Endothelial cell of umbilical vein (primary cell): ENCODE results near the gene HOXD3. TPM values are rescaled to one million over a fixed set of nuclear protein-coding genes. Genes with fewer than 3 reads are reported as not detected.

ENCODE experiments used
- BruUV-seq: library from RNA; stranded (reverse); fragments of 400-500 nt; replicated peaks from 2 replicates; lab custom pipeline; 2021; lab: Mats Ljungman, UMichigan
- CTCF ChIA-PET: fragments of 300-600, 350-600 bp; sonication (Branson Sonifier 250); formaldehyde crosslinking; loops from one replicate; lab custom pipeline; 2021; ENCODE audit warnings: antibody characterized with exemption, inconsistent platforms; lab: Charles Lee
- POLR2A ChIA-PET: fragments of 300-600, 350-600 bp; sonication (Branson Sonifier 250); formaldehyde crosslinking; loops from one replicate; lab custom pipeline; 2021; ENCODE audit warnings: antibody characterized with exemption, inconsistent platforms; lab: Charles Lee
- DNase-seq: peaks from one replicate; pipeline ENCODE4 v3.0.0-alpha.2; 2011; ENCODE audit warnings: low read depth, low spot score
- FAIRE-seq: peaks from 2 replicates; lab custom pipeline; 2011; peaks lifted over from hg19 to GRCh38; lab: Jason Lieb, UNC
- H2AFZ ChIP-seq: 2 replicates; pipeline ENCODE4 v1.6.0; 2012; ENCODE audit warnings: low read depth, low read length, control low read depth, inconsistent platforms
- H3K27ac ChIP-seq: 2 replicates; pipeline ENCODE4 v1.5.1; 2011; ENCODE audit warnings: low read depth, mild to moderate bottlenecking, control low read depth, low read length, moderate library complexity; ENCODE audit not compliant: insufficient read depth
- H3K27me3 ChIP-seq, 2 experiments: 2 replicates each; pipeline versions ENCODE4 v1.6.0 to v1.6.1; 2011; ENCODE audit warnings: low read length in 2 of 2, mixed read lengths in 1 of 2; ENCODE audit not compliant: control insufficient read depth in 2 of 2, insufficient read depth in 2 of 2
- H3K36me3 ChIP-seq, 2 experiments: 2 replicates in 1 of 2; 3 replicates in 1 of 2; pipeline ENCODE4 v1.5.1; 2011; ENCODE audit warnings: low read length in 2 of 2, mild to moderate bottlenecking in 1 of 2, moderate library complexity in 1 of 2; ENCODE audit not compliant: control insufficient read depth in 2 of 2, insufficient read depth in 2 of 2; ENCODE audit errors: extremely low read depth in 1 of 2
- H3K4me1 ChIP-seq: 3 replicates; pipeline ENCODE4 v1.5.1; 2011; ENCODE audit warnings: mild to moderate bottlenecking, low read length; ENCODE audit not compliant: control insufficient read depth, insufficient read depth; ENCODE audit errors: extremely low read depth
- H3K4me2 ChIP-seq: 2 replicates; pipeline ENCODE4 v1.6.1; 2011; ENCODE audit warnings: low read length, control low read depth, mixed read lengths; ENCODE audit not compliant: insufficient read depth
- H3K4me3 ChIP-seq, 3 experiments: fragments of 200-600 bp in 1 of 3; sonication (generic), shearing (Covaris generic) in 1 of 3; replicated peaks in 1 of 3; 2 replicates each; pipeline ENCODE4 v1.5.1; 2011 to 2016; ENCODE audit warnings: control low read depth in 3 of 3, low read length in 3 of 3, mild to moderate bottlenecking in 2 of 3, inconsistent platforms in 1 of 3, low read depth in 1 of 3, moderate library complexity in 1 of 3; ENCODE audit not compliant: insufficient read depth in 1 of 3
- H3K79me2 ChIP-seq: 2 replicates; pipeline ENCODE4 v1.6.0; 2012; ENCODE audit warnings: low read length, inconsistent platforms; ENCODE audit not compliant: control insufficient read depth, insufficient read depth
- H3K9ac ChIP-seq: replicated peaks from 2 replicates; pipeline ENCODE3; 2011; ENCODE audit warnings: low read length, control low read depth; ENCODE audit not compliant: insufficient read depth; ENCODE audit errors: extremely low read depth
- H3K9me1 ChIP-seq: replicated peaks from 3 replicates; pipeline ENCODE4 v1.6.0; 2011; ENCODE audit warnings: mild to moderate bottlenecking, low read length; ENCODE audit not compliant: control insufficient read depth, insufficient read depth; ENCODE audit errors: extremely low read depth
- H3K9me3 ChIP-seq: replicated peaks from 2 replicates; pipeline ENCODE4 v1.5.1; 2012; ENCODE audit warnings: low read length, inconsistent platforms; ENCODE audit not compliant: control insufficient read depth, insufficient read depth
- H4K20me1 ChIP-seq: replicated peaks from 2 replicates; pipeline ENCODE3; 2011; ENCODE audit warnings: mild to moderate bottlenecking, low read length; ENCODE audit not compliant: control insufficient read depth, insufficient read depth; ENCODE audit errors: extremely low read depth
- GATA2 ChIP-seq: IDR thresholded peaks from 2 replicates; pipeline ENCODE4 v1.7.0; 2011; ENCODE audit warnings: low read depth, mild to moderate bottlenecking, moderate library complexity, mixed read lengths, low read length; ENCODE audit not compliant: insufficient read length, insufficient read depth
- MYC ChIP-seq: IDR thresholded peaks from one replicate; pipeline ENCODE4 v1.6.1; 2011; ENCODE audit warnings: mild to moderate bottlenecking, low read depth, low read length
- POLR2AphosphoS5 ChIP-seq: IDR thresholded peaks from 2 replicates; pipeline ENCODE4 v1.6.1; 2012; ENCODE audit warnings: low read depth, mild to moderate bottlenecking, control low read depth, low read length, moderate library complexity; ENCODE audit not compliant: insufficient read depth
- dilution Hi-C: fragments of 300-500 bp; cut with MboI; formaldehyde crosslinking; loops from one replicate; pipeline ENCODE4 v1.15.0; 2019; ENCODE audit warnings: low sequenced_read_pairs; ENCODE audit not compliant: extremely low pct_ligation_motif_present
- intact Hi-C: fragments of 100-400 bp; cut with micrococcal nuclease; formaldehyde crosslinking; loops from one replicate; pipeline ENCODE4 v1.10.0; 2022
- polyA plus RNA-seq, 4 experiments: library from polyadenylated mRNA; depleted of rRNA in 3 of 4; stranded (reverse) in 3 of 4; unstranded in 1 of 4; fragments of >200 nt; gene quantifications; 2 replicates each; pipeline versions ENCODE4 v1.2.1 to v1.2.3, GENCODE V29; 2011 to 2012; ENCODE audit warnings: missing spikeins in 1 of 4
- total RNA-seq: library from RNA; stranded (reverse); gene quantifications from 2 replicates; pipeline ENCODE4 v1.2.3, GENCODE V29; 2021
- TF ChIP-seq, protein P1 (sequence below), 2 donors: IDR thresholded peaks; 1 replicate in 1 of 2; 2 replicates in 1 of 2; pipeline ENCODE4 v1.5.1; 2011; ENCODE audit warnings: low read length in 2 of 2, mild to moderate bottlenecking in 2 of 2, moderate library complexity in 2 of 2, control low read depth in 1 of 2, inconsistent platforms in 1 of 2, low read depth in 1 of 2; ENCODE audit not compliant: insufficient read depth in 1 of 2; ENCODE audit errors: extremely low read depth in 1 of 2
- TF ChIP-seq, protein P2 (sequence below): IDR thresholded peaks from 2 replicates; pipeline ENCODE4 v1.6.1; 2011; ENCODE audit not compliant: insufficient read depth, insufficient read length

The HOXD3 gene
- total and polyA plus RNA-seq, 2 donors (not counting 3 experiments of a cell fraction or from before 2014, with no cell fraction given): 2.9 to 20.9 TPM

DNA sequence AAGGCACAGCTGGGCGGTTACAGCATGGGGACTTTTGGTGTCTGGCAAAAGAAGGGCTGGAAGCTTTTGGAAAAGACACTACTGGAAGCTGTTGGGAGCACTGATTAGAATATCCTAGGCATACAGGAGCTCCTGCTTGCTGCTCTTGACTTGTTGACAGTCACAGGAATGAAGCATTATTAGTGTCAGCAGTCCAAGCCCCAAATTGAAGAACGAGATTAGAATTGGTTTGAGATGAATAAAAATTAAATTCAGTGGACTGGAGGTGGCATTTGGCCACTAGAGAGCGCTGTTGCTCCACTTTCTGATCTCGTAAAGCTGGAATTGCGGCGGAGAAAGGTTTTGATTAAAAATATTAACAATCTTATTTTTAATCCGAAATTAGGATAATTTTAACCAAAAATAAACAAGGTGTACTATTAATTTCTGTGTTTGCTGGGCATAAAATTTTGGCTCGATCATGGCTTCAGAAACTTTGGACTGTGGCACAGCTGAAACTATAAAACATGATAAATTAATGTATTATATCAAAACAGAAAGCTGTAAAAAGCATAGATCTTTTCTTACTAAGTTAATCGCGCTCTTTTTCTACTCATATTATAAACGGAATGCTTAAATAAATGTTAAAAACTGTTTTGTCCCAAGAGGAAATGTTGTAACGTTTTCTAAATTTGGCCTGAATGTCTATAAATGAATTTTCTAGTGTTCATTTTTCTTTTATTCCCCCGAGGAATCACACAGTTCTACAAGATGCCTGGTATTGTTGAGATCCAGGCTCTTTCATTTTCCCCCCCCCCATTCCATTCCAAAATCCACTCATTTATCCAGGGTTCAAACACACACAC lies 30.0 kb upstream of the HOXD3 start:
- Histone ChIP-seq H3K9ac (peak overlapping the region; percentile 30), H3K9me1 (no peaks in the 10 kb centered on the region), H3K36me3 (no peaks in the 10 kb centered on the region), H3K9me3 (no peaks in the 10 kb centered on the region), H3K4me2 (peak overlapping the region; percentile 86), H3K27me3 (peaks cover 5 to 6% of the 10 kb centered on the region in 2 experiments), H3K79me2 (peaks cover 14% of the 10 kb centered on the region), H3K4me3 (peak overlapping the region in 2 of 3 experiments; percentile 48 to 67), H3K27ac (no peak overlapping the region), H2AFZ (peak overlapping the region; percentile 58), H3K4me1 (peaks cover 33% of the 10 kb centered on the region), H4K20me1 (no peaks in the 10 kb centered on the region)
- DNase-seq: peak; percentile 68
- peak; percentile 76 for FAIRE-seq
- TF ChIP-seq, protein P1, sequence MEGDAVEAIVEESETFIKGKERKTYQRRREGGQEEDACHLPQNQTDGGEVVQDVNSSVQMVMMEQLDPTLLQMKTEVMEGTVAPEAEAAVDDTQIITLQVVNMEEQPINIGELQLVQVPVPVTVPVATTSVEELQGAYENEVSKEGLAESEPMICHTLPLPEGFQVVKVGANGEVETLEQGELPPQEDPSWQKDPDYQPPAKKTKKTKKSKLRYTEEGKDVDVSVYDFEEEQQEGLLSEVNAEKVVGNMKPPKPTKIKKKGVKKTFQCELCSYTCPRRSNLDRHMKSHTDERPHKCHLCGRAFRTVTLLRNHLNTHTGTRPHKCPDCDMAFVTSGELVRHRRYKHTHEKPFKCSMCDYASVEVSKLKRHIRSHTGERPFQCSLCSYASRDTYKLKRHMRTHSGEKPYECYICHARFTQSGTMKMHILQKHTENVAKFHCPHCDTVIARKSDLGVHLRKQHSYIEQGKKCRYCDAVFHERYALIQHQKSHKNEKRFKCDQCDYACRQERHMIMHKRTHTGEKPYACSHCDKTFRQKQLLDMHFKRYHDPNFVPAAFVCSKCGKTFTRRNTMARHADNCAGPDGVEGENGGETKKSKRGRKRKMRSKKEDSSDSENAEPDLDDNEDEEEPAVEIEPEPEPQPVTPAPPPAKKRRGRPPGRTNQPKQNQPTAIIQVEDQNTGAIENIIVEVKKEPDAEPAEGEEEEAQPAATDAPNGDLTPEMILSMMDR (IDR thresholded peaks at IDR 0.05; ENCODE audit: extremely low read depth in 1 of 2, insufficient read depth in 1 of 2, low read depth in 1 of 2, low read length in 2 of 2): peak; percentile 61 to 66
- TF ChIP-seq, protein P2, sequence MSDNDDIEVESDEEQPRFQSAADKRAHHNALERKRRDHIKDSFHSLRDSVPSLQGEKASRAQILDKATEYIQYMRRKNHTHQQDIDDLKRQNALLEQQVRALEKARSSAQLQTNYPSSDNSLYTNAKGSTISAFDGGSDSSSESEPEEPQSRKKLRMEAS: no peak
- POLR2A ChIA-PET: no interaction called here
- dilution Hi-C loops: loop anchor here (25.0 kb wide), 1 partner anchor 510 kb away; no protein-coding TSS in a partner anchor
- CTCF ChIA-PET: interaction anchor here (0.5 to 10.1 kb wide), 49 partner anchors 9 to 1638 kb away, joined by 3 to 458 read pairs (median 5); partner anchors contain the start of genes HOXD10 and HOXD4
- BruUV-seq: no TSS peak
- intact Hi-C loops: loop anchor here (1.0 to 5.0 kb wide), 9 partner anchors 328 to 1630 kb away; no protein-coding TSS in a partner anchor

DNA sequence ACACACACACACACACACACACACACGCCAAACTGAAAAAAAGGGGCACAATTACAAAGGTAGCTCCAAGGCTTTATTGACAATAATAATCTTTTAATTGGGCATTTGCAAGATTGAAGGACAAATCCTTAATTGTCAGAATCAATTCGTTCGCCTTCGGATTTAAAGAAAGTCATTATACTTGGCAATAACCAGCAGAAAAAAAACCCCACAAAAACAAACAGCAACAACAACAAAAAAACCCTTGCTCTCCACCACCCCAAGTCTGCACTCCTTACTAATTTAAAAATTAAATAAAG lies 29.4 kb upstream of the HOXD3 start:
- Histone ChIP-seq H3K36me3 (no peaks in the 10 kb centered on the region), H3K9me1 (no peaks in the 10 kb centered on the region), H3K4me2 (no peak overlapping the region), H3K79me2 (peaks cover 14% of the 10 kb centered on the region), H3K4me1 (peaks cover 31% of the 10 kb centered on the region), H3K9me3 (no peaks in the 10 kb centered on the region), H3K4me3 (no peak overlapping the region), H3K9ac (no peak overlapping the region), H3K27ac (no peak overlapping the region), H4K20me1 (no peaks in the 10 kb centered on the region), H3K27me3 (peaks cover 5% of the 10 kb centered on the region in 2 experiments), H2AFZ (peak overlapping the region; percentile 58)
- intact Hi-C loops (loop anchor here (1.0 to 5.0 kb wide), 9 partner anchors 328 to 1630 kb away; no protein-coding TSS in a partner anchor), dilution Hi-C loops (loop anchor here (25.0 kb wide), 1 partner anchor 510 kb away; no protein-coding TSS in a partner anchor)
- ChIA-PET POLR2A (no interaction called here), CTCF (interaction anchor here (0.6 to 10.1 kb wide), 31 partner anchors 9 to 1638 kb away, joined by 3 to 458 read pairs (median 7); no protein-coding TSS in a partner anchor)
- no peak for TF ChIP-seq MYC
- no peak for TF ChIP-seq POLR2AphosphoS5
- TF ChIP-seq, protein P2: no peak
- TF ChIP-seq GATA2: no peak
- DNase-seq (no peak), FAIRE-seq (peak; percentile 61)
- BruUV-seq: no TSS peak
